SU-DHL-6 (cell line): ENCODE measurements around the gene LRFN2.

Source experiments
- EZH2phosphoT487 ChIP-seq: fragments of 200-600 bp; sonication (generic), shearing (Covaris generic); conservative IDR thresholded peaks from 2 replicates; pipeline ENCODE4 v1.6.1; 2018; ENCODE audit warnings: mild to moderate bottlenecking, antibody characterized with exemption, low read length, moderate library complexity, mixed read lengths
- TF ChIP-seq, protein P1 (sequence below): fragments of 200-600 bp; sonication (generic); IDR thresholded peaks from one replicate; pipeline ENCODE4 v1.5.1; 2017; ENCODE audit warnings: antibody characterized with exemption, mild to moderate bottlenecking, low read length, moderate library complexity; ENCODE audit not compliant: insufficient read depth, poor library complexity, severe bottlenecking

DNA sequence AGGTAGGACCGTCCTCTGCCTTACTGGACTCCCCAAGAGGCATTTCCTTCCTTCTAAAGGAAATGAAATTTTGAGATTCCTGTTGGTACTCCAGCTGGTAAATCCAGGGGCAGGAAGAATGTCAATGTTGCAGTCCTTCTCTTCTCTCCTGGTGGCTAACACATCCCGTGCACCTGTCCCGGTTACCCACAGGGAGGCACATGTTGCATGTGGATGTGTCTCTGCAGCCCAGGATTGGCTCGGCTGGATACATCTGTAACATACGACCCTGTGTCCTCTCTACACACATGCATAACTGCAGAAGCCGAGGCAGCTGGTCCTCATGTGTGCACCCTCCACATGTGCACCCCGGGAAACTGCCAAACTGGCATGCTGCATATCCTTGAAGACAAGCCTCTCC lies 1.3 kb upstream of the LRFN2 start:
- TF ChIP-seq, protein P1, sequence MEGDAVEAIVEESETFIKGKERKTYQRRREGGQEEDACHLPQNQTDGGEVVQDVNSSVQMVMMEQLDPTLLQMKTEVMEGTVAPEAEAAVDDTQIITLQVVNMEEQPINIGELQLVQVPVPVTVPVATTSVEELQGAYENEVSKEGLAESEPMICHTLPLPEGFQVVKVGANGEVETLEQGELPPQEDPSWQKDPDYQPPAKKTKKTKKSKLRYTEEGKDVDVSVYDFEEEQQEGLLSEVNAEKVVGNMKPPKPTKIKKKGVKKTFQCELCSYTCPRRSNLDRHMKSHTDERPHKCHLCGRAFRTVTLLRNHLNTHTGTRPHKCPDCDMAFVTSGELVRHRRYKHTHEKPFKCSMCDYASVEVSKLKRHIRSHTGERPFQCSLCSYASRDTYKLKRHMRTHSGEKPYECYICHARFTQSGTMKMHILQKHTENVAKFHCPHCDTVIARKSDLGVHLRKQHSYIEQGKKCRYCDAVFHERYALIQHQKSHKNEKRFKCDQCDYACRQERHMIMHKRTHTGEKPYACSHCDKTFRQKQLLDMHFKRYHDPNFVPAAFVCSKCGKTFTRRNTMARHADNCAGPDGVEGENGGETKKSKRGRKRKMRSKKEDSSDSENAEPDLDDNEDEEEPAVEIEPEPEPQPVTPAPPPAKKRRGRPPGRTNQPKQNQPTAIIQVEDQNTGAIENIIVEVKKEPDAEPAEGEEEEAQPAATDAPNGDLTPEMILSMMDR, result no peak
- no peak for TF ChIP-seq EZH2phosphoT487
